Mesenteric fat pad (tissue), 1 donor: Measurements from ENCODE around the gene CDC42. TPM values are rescaled to one million over a fixed set of nuclear protein-coding genes. Genes with fewer than 3 reads are reported as not detected.

Source experiments
- DNase-seq: peaks from one replicate; pipeline ENCODE4 v3.0.0-alpha.2; 2020; ENCODE audit warnings: low spot score
- total RNA-seq: library from RNA; stranded (reverse); fragmentation: NEBNext Ultra II Directional; extraction: Animal tissue kit (Norgen Biotek cat#: 25700); gene quantifications from one replicate; pipeline ENCODE4 v1.2.1, GENCODE V29; 2021
- donor health status: DM: yes; HTN: yes; CAD: no.

Gene CDC42
- total RNA-seq, 1 donor from 2014 or later: 270 TPM

- DNase-seq: no peak
Observed at GRCh38 chr1:22107126-22107525, 54.6 kb downstream of the CDC42 start.

DNA sequence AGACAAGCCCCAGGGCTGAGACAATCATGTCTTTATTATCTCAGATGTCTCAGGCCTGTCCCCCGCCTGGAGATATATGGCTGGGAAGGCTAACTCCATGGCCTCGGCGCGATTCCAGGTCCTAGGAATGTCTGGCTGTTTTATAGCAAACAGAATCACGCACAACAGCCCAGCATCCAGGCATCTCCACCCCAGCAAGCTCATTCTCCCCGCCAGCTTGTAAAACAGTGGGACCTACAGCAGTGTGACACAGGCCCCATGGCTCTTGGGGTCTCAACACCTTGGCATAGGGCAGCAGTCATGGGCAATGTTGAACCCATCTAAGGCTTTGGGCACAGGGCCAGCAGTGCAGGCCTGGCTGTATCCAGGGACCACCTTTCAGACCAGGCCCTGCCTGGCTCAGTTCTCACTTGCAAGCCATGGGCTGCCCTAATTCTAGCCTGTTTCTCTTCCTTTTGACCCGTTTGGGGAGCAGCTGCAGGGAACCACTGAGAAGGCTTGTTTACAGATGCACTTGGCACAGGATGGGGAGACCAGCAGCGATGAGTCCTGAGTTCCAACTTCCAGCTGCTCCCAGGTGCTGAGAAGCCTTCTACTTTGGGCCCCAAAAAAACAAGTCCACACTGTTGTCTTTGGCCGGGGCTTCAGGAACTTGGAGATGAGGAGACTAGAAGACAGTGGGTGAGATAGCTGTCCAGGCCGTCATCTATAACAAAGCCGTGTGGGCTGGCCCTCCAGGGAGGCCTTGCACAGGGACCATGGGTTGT, 56.0 kb downstream of the CDC42 start:
- DNase-seq: no peak

- no peak for DNase-seq
Observed at GRCh38 chr1:22110016-22110415, 57.5 kb downstream of the CDC42 start.

DNA sequence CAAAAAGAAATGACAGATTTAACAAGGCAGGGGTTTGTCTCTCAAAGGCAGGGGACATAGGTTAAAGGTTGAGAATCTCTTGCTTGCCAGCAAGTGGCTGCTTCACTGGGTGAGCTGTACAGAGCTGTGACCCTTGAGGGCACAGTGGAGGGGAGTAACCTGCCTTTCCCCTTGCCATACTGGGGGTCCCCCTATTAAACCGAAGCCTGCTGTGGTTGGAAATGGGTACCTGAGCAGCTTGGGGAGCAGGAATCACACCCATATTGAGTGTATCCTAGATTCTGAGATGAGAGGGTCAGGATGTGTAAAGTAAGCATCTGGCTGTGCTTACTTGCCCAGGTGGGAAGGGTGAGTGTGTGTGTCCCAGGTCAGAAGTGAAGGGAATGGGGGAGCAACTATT, 58.6 kb downstream of the CDC42 start:
- no peak for DNase-seq

DNA sequence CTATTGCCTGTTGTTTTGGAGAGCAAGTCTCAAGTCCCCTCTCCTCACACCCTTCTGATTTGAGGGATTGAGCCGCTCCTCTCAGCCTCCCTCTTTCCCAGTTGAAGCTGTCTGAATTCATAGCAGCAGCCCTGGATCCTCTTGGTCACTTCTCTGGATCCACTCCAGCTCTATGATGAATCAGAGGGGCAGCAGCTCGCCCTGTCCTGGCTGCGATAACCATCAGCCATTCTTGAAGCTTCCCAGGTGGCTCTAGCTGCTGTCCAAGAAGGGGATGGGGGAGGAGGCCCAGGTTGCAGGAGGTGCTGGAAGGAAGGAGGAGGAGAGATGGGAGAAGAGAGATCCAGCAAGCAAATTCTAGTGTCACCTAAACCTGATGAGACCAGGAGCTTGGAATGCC, 59.1 kb downstream of the CDC42 start:
- no peak for DNase-seq

DNA sequence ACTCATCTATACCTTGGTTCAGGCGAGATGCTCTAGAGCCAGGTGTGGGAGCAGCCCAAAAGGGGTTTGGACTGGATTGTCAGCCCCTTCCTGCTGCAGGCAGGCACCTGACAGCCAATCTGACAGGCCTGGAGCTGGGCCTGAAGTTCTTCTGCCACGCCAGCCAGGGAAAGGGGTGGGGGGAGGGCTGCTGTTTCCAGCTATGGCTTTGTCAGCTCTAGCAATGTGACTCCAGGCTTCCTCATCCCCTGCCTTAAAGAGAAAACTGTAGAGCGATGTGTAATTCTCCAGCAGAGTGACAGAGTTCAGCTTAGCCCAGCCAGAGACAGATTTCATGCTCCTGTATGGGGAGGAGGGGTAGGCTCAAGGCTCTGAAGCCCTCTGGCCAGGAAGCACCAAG, 60.0 kb downstream of the CDC42 start:
- no peak for DNase-seq

GRCh38 chr1:22114083-22115012, 61.8 kb downstream of the CDC42 start:
- no peak for DNase-seq

GRCh38 chr1:22115286-22115685, 62.8 kb downstream of the CDC42 start:
- DNase-seq: no peak

DNA sequence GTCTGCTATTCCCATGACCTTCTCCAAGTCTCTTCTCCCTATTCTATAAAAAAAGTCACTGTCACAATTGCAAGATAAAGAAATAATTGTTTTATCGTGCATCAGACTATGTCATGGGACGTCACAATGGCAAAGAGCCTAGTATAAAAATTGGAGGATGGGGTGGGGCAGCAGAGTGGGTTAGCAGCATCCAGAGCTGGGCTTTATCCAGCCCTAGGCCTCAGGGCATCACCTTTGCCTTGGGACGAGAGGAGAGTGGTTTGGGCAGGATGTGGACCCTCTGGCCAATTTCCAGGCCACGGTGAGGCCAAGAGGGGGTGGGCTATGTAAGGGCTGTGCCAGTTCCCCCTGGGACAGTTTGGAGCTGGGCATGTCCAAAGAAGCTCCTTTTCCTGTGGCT, 64.7 kb downstream of the CDC42 start:
- peak; percentile 69 for DNase-seq

DNA sequence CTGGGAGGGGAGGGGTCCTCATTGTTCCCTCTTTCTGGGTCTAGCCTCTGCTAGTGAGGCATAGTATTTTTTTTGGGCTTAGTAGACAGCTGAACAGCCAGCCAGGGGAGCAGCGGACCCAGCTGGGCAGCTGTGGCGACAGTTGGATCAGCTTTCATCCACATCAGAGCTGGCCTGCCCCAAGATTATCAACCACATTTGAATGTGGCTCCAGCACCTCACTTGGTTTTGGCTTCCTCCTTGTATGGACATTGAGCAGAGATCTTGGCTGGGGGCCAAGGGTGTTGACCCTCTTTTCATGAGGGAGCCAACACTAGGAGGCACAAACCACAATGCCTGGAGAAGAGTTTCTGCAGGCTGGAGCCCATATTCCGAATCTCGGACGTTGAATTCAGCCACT, 65.3 kb downstream of the CDC42 start:
- DNase-seq: peak; percentile 55

- DNase-seq: peak; percentile 76
Observed at GRCh38 chr1:22118291-22118992, 65.9 kb downstream of the CDC42 start.

- DNase-seq: peak; percentile 60
Observed at GRCh38 chr1:22119626-22120468, 67.3 kb downstream of the CDC42 start.

GRCh38 chr1:22120469-22120790, 67.9 kb downstream of the CDC42 start:
- DNase-seq: no peak

DNA sequence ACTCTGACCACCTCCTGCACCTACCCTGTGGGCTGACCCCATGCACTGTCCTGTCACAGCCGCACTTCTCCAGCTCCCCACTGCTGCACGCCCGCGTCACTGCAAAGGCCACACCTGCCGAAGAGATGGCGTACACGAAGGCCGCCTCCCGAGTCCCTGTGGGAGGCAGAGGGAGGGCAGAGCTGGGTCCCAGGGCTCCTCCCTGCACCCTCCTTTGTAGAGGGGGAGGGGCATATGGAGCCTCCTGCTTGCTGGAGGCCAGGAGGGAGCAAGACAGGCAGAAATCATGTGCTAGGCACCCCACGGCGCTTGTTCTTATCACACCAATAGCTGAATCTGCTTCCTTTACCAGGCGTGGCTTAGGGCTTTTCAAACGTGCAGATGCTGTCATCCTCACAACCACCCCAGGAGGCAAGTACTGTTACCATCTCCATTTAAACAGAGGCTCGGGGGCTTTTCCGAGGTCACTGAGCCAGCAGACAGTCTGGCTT, 69.0 kb downstream of the CDC42 start:
- DNase-seq: no peak

DNA sequence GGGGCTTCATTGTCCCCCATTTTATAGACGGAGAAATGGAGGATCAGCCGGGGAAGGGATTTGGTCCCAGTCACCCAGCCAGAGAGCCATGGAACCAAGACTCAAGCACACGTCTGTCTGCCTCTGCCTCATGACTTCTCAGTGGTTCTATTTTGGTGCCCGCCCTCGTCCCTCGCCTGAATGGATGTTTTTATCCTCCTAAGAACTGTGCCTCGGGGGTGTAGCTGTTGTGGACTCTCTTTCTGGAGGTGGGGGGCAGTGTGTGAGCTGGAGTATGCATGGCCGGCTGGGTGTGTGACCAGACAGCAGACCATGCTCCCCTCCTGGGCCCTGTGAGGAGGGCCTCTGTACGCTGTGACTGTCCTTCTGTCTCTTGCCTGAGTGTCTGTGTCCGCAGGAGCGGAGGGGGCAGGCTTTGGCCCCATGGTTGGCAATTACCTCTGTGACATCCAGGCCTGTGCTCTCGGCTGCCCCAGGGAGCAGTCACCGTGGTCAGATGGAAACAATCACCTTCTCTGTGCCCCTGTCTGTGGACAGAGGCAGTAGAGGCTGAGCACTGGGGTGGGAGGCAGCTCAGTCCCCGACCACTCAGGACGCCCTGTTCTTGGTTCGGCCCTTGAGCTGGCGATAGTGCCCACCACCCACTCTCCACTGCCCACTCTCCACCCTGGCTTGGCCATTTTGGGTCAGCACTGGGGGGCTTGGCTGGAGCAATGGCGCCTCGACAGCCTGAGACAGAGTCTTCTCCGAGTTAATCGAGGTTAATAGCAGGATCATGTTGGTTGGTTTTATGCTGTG, 70.0 kb downstream of the CDC42 start:
- no peak for DNase-seq

GRCh38 chr1:22123071-22123390, 70.5 kb downstream of the CDC42 start:
- no peak for DNase-seq

- DNase-seq: no peak
Observed at GRCh38 chr1:22123901-22124404, 71.4 kb downstream of the CDC42 start.

DNA sequence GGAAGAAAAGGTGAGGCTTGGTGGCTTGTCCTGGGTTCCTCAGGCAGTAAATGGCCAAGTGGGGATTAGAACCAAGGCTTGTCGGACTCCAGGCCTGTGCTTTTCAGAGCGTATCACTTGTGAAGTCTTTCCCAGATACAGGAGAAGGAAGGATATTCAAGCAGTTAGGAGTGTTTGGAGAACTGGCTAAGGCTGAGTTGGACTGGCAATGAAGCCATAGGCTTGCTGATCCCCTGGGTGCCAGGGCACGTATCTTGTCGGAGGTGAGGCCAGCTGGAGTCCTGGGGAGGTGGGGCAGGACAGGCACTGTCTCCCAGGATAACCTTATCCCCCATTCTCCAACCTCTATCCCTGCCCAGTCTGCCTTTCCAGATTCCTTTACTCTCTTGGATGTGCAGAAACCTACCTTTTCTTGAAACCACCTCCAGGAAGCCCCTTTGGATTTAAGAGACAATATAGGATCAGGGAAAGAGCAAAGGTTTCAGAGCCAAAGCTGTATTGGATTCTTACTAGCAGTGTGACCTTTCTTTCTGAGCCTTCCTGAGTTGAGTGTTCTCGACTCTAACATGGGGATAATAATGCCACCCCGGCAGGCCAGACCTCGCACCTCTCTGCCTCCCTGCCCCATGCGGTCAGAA, 72.2 kb downstream of the CDC42 start:
- no peak for DNase-seq

GRCh38 chr1:22126531-22126930, 74.0 kb downstream of the CDC42 start:
- no peak for DNase-seq
